Measurements from ENCODE around the gene RMRP. TPM values are rescaled to one million over a fixed set of nuclear protein-coding genes. Genes with fewer than 3 reads are reported as not detected.

The RMRP gene
- total and polyA plus RNA-seq, 9 of the 15 experiments (the other 6 are each of a cell fraction or from before 2014, with no cell fraction given): 75.7 to 89,974 (median 13,378) TPM; not detected in 3

DNA sequence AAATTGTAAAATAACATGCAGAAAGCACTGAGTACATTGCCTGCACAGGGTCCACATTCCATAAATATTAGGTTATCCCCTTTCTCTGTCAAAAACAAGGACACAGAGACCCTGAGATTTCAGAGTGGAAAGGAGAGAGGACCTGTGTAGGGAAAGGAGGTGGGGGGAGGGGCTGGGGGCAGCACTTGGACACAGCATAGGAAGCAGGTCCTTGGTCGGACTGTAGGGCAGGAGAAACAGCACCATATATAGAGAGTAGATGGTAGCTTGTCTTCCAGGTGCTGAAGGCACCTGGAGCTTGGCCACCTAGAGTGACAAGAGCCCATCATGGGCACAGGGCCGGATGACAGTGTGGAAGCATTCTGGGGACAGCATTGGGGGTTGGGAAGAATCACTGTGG is 29.5 kb upstream of the RMRP start:
- in situ Hi-C loops (cut with MboI): no loop called here
- H3K9me1 ChIP-seq (ENCODE audit: control insufficient read depth, insufficient read depth, low read length): no peaks in the 10 kb centered on the region
- no peaks in the 10 kb centered on the region for H3K27me3 ChIP-seq (ENCODE audit: control insufficient read depth in 2 of 2, insufficient read depth in 2 of 2, low read length in 2 of 2)
- H3K9me3 ChIP-seq (replicated peaks; ENCODE audit: control insufficient read depth, insufficient read depth, low read depth, low read length): no peaks in the 10 kb centered on the region
- H3K4me2 ChIP-seq (ENCODE audit: insufficient read depth, low read length): no peak overlapping the region
- no TSS peak for BruUV-seq (replicated peaks)
- H3K4me1 ChIP-seq (replicated peaks in 1 of 2; ENCODE audit: control insufficient read depth in 2 of 2, insufficient read depth in 2 of 2, low read length in 2 of 2): peaks cover 12 to 23% of the 10 kb centered on the region in 2 experiments; a peak in 4 of 5 replicates
- peak in 1 of 4 experiments; percentile 27 for DNase-seq (ENCODE audit: extremely low read depth in 1 of 4, low spot score in 3 of 4)
- H3K27ac ChIP-seq (ENCODE audit: extremely low read depth, low read depth, low read length): no peak overlapping the region
- POLR2A ChIA-PET: no interaction called here
- H4K20me1 ChIP-seq (replicated peaks; ENCODE audit: control insufficient read depth, insufficient read depth, low read length): no peaks in the 10 kb centered on the region
- CTCF ChIA-PET (ENCODE audit: low intra/inter-chr PET ratio): no interaction called here
- intact Hi-C loops (cut with micrococcal nuclease): no loop called here
- ATAC-seq: no peak
- no peak overlapping the region for H2AFZ ChIP-seq (ENCODE audit: low read depth, low read length)
- 100% methylated on average over 2 of the region's 2 CpGs for WGBS (ENCODE audit: insufficient coverage, low coverage, missing lambda C conversion rate)
- FAIRE-seq: no peak
- no peaks in the 10 kb centered on the region for H3K79me2 ChIP-seq (ENCODE audit: control insufficient read depth, insufficient read depth, low read length)
- H3K9ac ChIP-seq (ENCODE audit: insufficient read depth in 1 of 2, low read depth in 2 of 2, low read length in 2 of 2): no peak overlapping the region
- H3K4me3 ChIP-seq: no peak overlapping the region
- H3K36me3 ChIP-seq (ENCODE audit: control insufficient read depth, insufficient read depth, low read length): peaks cover 7% of the 10 kb centered on the region; the same call in 2 of the 3 replicates
- TF ChIP-seq BCL6 (CRISPR knock-in tag; IDR thresholded peaks at IDR 0.05) (no peak), ZNF212 (CRISPR knock-in tag; IDR thresholded peaks at IDR 0.05) (no peak), ZNF224 (CRISPR knock-in tag; IDR thresholded peaks at IDR 0.05) (no peak), RBM14 (IDR thresholded peaks at IDR 0.05; ENCODE audit: borderline replicate concordance, insufficient read depth, low read depth, low read length) (no peak), ZNF699 (CRISPR knock-in tag; IDR thresholded peaks at IDR 0.05; ENCODE audit: insufficient replicate concordance) (no peak), ZNF586 (CRISPR knock-in tag; conservative IDR thresholded peaks at IDR 0.05) (no peak), GMEB1 (CRISPR knock-in tag; IDR thresholded peaks at IDR 0.05) (no peak), HDAC8 (tag; IDR thresholded peaks at IDR 0.05) (no peak), MCM3 (IDR thresholded peaks at IDR 0.05) (no peak), KDM4B (IDR thresholded peaks at IDR 0.05; ENCODE audit: borderline replicate concordance in 2 of 2, low read depth in 1 of 2) (no peak), ARID2 (IDR thresholded peaks at IDR 0.05) (no peak), IRF2 (CRISPR knock-in tag; IDR thresholded peaks at IDR 0.05) (no peak), CHAMP1 (IDR thresholded peaks at IDR 0.05) (no peak), VEZF1 (CRISPR knock-in tag; IDR thresholded peaks at IDR 0.05) (no peak)
- TF ChIP-seq, protein P1, sequence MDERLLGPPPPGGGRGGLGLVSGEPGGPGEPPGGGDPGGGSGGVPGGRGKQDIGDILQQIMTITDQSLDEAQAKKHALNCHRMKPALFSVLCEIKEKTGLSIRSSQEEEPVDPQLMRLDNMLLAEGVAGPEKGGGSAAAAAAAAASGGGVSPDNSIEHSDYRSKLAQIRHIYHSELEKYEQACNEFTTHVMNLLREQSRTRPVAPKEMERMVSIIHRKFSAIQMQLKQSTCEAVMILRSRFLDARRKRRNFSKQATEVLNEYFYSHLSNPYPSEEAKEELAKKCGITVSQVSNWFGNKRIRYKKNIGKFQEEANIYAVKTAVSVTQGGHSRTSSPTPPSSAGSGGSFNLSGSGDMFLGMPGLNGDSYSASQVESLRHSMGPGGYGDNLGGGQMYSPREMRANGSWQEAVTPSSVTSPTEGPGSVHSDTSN (CRISPR knock-in tag; IDR thresholded peaks at IDR 0.05; ENCODE audit: low read depth): no peak
- TF ChIP-seq, protein P1 (tag; conservative IDR thresholded peaks at IDR 0.05; ENCODE audit: low read depth): no peak
